Right lobe of liver (tissue), 6 donors: ENCODE data around the gene LRRC10. TPM values are rescaled to one million over a fixed set of nuclear protein-coding genes. Genes with fewer than 3 reads are reported as not detected.

Experiments used
- ATAC-seq, 4 donors: fragments of 200-7000 bp; cut with Tn5 transposase; one replicate each; pipeline ENCODE4 v1.9.1; 2020; ENCODE audit warnings: mild to moderate bottlenecking in 4 of 4, moderate library complexity in 4 of 4
- DNase-seq, 3 donors: peaks; one replicate each; pipeline ENCODE4 v3.0.0-alpha.2; 2020
- H3K27ac ChIP-seq, 3 donors: fragments of 200-600 bp; one replicate each; pipeline ENCODE4 v1.8.0; 2022
- H3K27me3 ChIP-seq, 2 donors: fragments of 200-600 bp; one replicate each; pipeline ENCODE4 v1.8.0; 2022
- H3K36me3 ChIP-seq, 4 donors: fragments of 200-600 bp; sonication (generic) in 1 of 4; one replicate each; pipeline versions ENCODE4 v1.5.1 to v1.8.0; 2017 to 2022; ENCODE audit warnings: control low read depth in 1 of 4
- H3K4me1 ChIP-seq, 4 donors: fragments of 200-600 bp; sonication (generic) in 1 of 4; one replicate each; pipeline versions ENCODE4 v1.5.1 to v1.8.0; 2017 to 2022; ENCODE audit warnings: control low read depth in 1 of 4
- H3K4me3 ChIP-seq, 3 donors: fragments of 200-600 bp; one replicate each; pipeline ENCODE4 v1.8.0; 2022
- H3K9me3 ChIP-seq, 4 donors: fragments of 200-600 bp; sonication (generic) in 1 of 4; one replicate each; pipeline versions ENCODE4 v1.5.1 to v1.8.0; 2017 to 2022; ENCODE audit warnings: control low read depth in 1 of 4
- POLR2A ChIP-seq: fragments of 450-650 bp; IDR thresholded peaks from one replicate; pipeline ENCODE4 v1.6.1; 2017; ENCODE audit warnings: antibody characterized with exemption, mild to moderate bottlenecking
- WGBS: methylation state at CpG from one replicate; pipeline ENCODE4 v1.1.6; 2018; ENCODE audit warnings: low coverage, low lambda C conversion rate; ENCODE audit not compliant: insufficient coverage; ENCODE audit errors: missing lambda C conversion rate; 5-methylcytosine and 5-hydroxymethylcytosine counted together
- intact Hi-C, 2 donors: fragments of 100-400 bp; cut with DNase I; formaldehyde crosslinking; loops; one replicate each; pipeline versions ENCODE4 v1.11.2 to v1.14.1; 2022
- total RNA-seq, 6 experiments: library from RNA; depleted of rRNA in 2 of 6; stranded (reverse); fragments of >200 nt in 2 of 6; fragmentation: NEBNext Ultra II Directional in 3 of 6; extraction: Animal tissue kit (Norgen Biotek cat#: 25700) in 3 of 6; gene quantifications; one replicate each; pipeline versions ENCODE4 v1.1.0 to v1.2.4, GENCODE V29; 2016 to 2023
- TF ChIP-seq, protein P1 (sequence below), 4 donors: fragments of 200-600 bp in 3 of 4; fragments of 450-650 bp in 1 of 4; IDR thresholded peaks; one replicate each; pipeline versions ENCODE4 v1.5.1 to v1.8.0; 2016 to 2022; ENCODE audit warnings: antibody characterized with exemption in 4 of 4, mild to moderate bottlenecking in 2 of 4
- donor health status: DM: no; HTN: yes; CAD: no.
- donor health status: DM: no; HTN: no; CAD: no.
- donor health status: DM: no; HTN: no; CAD: no.
- donor health status: DM: no; HTN: yes; CAD: no.
- donor health status: DM: no; HTN: yes; CAD: no.

Gene LRRC10
- total RNA-seq, 6 experiments from 2014 or later: not detected

DNA sequence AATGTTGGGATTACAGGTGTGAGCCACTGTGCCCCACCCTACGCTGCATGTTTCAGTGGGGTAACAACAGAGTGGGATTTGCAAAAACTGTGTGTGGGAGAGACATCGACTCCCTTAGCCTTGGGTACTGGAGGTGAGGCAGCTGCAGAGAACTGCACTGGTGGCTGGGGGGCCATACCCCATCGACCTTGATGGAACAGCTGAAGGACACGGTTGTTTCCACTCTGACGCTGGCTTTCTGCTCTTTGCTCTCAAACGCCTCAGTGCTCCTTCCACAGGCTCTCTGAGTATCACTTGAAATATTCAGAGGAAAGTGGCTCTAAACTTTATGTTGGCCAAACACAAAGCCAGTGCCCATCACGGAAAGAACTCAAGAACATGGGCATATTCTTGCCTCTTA, 30.8 kb upstream of the LRRC10 start:
- Histone ChIP-seq H3K27ac (no peak overlapping the region), H3K4me3 (no peak overlapping the region), H3K36me3 (no peaks in the 10 kb centered on the region), H3K4me1 (no peaks in the 10 kb centered on the region), H3K9me3 (no peaks in the 10 kb centered on the region), H3K27me3 (no peaks in the 10 kb centered on the region)
- DNase-seq (no peak), ATAC-seq (no peak)
- intact Hi-C loops: no loop called here
- 79% methylated on average over 1 of the region's 7 CpGs for WGBS
- TF ChIP-seq, protein P1, sequence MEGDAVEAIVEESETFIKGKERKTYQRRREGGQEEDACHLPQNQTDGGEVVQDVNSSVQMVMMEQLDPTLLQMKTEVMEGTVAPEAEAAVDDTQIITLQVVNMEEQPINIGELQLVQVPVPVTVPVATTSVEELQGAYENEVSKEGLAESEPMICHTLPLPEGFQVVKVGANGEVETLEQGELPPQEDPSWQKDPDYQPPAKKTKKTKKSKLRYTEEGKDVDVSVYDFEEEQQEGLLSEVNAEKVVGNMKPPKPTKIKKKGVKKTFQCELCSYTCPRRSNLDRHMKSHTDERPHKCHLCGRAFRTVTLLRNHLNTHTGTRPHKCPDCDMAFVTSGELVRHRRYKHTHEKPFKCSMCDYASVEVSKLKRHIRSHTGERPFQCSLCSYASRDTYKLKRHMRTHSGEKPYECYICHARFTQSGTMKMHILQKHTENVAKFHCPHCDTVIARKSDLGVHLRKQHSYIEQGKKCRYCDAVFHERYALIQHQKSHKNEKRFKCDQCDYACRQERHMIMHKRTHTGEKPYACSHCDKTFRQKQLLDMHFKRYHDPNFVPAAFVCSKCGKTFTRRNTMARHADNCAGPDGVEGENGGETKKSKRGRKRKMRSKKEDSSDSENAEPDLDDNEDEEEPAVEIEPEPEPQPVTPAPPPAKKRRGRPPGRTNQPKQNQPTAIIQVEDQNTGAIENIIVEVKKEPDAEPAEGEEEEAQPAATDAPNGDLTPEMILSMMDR (IDR thresholded peaks at IDR 0.05): no peak
- TF ChIP-seq POLR2A: no peak

DNA sequence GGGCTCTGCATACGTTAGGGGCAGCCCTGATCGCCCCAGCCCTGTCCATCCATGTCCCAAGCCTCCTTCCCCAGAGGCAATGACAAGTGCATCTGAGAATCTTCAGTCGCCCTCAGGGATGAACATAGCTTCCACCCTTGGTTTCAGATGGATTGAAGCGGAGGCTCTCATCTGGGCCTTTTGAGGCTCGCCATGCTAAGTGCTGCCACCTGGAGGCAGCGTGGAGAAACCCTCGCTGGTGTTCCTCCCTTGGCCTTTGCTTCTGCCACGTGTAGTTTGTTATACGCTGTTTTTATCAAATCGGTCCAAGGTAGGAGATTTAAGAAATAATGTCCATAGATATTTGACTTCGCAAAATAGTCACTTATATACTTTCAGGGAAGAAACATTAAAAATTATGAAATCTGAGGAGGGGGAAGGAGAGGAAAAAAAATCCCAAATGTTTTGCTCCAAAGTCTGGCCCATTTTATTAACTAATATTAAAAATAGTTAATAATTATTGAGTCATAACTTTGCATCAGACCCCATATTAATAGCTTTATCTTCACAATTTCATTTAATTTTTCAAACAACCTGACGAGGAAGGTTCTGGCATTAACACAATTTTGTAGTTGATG, 28.8 kb upstream of the LRRC10 start:
- Histone ChIP-seq H3K4me1 (no peaks in the 10 kb centered on the region), H3K27ac (no peak overlapping the region), H3K27me3 (no peaks in the 10 kb centered on the region), H3K4me3 (no peak overlapping the region), H3K9me3 (no peaks in the 10 kb centered on the region), H3K36me3 (no peaks in the 10 kb centered on the region)
- WGBS: 17% methylated on average over 11 of the region's 12 CpGs
- ATAC-seq (peak; percentile 96 to 100 (median 98)), DNase-seq (peak; percentile 69 to 73 (median 72))
- TF ChIP-seq, protein P1 (IDR thresholded peaks at IDR 0.05): peak; percentile 69 to 95 (median 90)
- TF ChIP-seq POLR2A: no peak
- intact Hi-C loops: no loop called here

DNA sequence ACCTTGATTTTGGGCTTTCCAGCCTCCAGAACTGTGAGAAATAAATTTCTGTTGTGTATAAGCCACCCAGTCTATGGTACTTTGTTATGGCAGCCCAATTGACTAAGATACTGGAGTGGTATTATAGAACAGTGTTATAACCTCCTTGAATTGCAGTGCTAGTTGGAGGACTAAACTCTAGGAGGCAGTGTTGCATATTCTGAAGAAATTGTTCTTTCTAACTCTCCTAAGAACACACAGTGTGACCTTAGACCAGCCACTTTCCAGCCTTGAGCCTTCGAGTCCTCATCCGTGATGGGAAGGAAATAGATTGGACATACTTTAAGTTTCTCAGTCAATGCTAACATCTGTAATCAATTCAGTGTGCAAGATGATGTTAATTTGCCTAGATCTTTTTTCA, 22.4 kb upstream of the LRRC10 start:
- no peaks in the 10 kb centered on the region for H3K4me1 ChIP-seq
- no peaks in the 10 kb centered on the region for H3K9me3 ChIP-seq
- intact Hi-C loops: no loop called here
- H3K27me3 ChIP-seq: no peaks in the 10 kb centered on the region
- no peaks in the 10 kb centered on the region for H3K36me3 ChIP-seq
- TF ChIP-seq, protein P1 (IDR thresholded peaks at IDR 0.05): no peak
- no peak for TF ChIP-seq POLR2A
- ATAC-seq (no peak), DNase-seq (no peak)
- H3K4me3 ChIP-seq: no peak overlapping the region
- 92% methylated on average over 2 of the region's 2 CpGs for WGBS
- H3K27ac ChIP-seq: no peak overlapping the region

DNA sequence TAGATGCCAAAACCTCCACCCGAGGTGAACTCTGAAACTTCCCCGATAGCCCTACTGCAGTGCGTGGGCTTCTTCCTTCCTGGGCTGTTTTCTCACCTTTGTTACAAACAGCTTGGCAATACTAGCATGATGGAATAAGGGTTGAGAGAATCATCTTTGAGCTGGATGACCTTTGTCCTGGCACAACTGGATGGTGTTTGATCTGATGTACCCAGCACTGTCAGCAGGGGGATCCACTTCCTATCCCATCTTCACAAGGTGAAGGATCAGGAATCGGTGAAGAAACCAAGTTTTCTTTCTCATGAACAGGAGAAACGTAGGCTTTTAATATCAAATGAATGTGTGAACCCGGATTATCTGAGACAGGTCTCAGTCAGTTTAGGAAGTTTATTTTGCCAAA, 19.5 kb upstream of the LRRC10 start:
- DNase-seq (no peak), ATAC-seq (peak in 1 of 4 donors; percentile 30)
- no peaks in the 10 kb centered on the region for H3K9me3 ChIP-seq
- H3K27ac ChIP-seq: no peak overlapping the region
- H3K36me3 ChIP-seq: no peaks in the 10 kb centered on the region
- H3K4me3 ChIP-seq: no peak overlapping the region
- 70% methylated on average over 4 of the region's 6 CpGs for WGBS
- intact Hi-C loops: no loop called here
- no peaks in the 10 kb centered on the region for H3K27me3 ChIP-seq
- no peak for TF ChIP-seq POLR2A
- TF ChIP-seq, protein P1 (IDR thresholded peaks at IDR 0.05): no peak
- no peaks in the 10 kb centered on the region for H3K4me1 ChIP-seq
